GM13977 (cell line): Measurements from ENCODE around the gene FGGY.
"Not testable (repeated sequence)": the region's sequence is repeated elsewhere in the genome, so short reads cannot be mapped to it uniquely, and the experiment has no call there.

Source experiments
- DNase-seq: peaks from one replicate; pipeline ENCODE4 v3.0.0; 2012; ENCODE audit warnings: low spot score
- in situ Hi-C: fragments of 300-500 bp; cut with MboI; formaldehyde crosslinking; loops from one replicate; pipeline ENCODE4 v1.12.0; 2022; ENCODE audit warnings: low sequenced_read_pairs, low pct_unique_long_range_greater_than_20kb, mixed read lengths, inconsistent platforms; ENCODE audit not compliant: unreplicated experiment
- TF ChIP-seq, protein P1 (sequence below): IDR thresholded peaks from 2 replicates; pipeline ENCODE4 v1.5.1; 2012; ENCODE audit warnings: mild to moderate bottlenecking, control low read depth; ENCODE audit not compliant: insufficient read depth; ENCODE audit errors: extremely low read depth, missing control alignments

FGGY gene

DNA sequence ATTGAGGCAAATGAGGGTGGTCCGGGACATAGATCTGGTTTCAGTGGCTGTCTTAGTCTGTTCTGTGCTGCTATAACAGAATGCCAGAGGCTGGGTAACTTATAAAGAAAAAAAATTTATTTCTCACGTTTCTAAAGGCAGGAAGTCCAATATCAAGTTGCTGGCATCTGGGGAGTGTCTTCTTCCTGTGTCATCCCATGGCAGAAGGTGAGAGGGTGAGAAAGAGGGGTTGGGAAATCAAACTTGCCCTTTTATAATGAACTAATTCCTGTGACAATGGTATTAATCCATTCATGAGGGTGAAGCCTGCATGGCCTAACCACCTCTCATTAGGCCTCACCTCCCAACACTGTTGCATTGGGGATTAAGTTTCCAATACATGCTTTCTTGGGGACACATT is 3.7 kb upstream of the FGGY start:
- TF ChIP-seq, protein P1, sequence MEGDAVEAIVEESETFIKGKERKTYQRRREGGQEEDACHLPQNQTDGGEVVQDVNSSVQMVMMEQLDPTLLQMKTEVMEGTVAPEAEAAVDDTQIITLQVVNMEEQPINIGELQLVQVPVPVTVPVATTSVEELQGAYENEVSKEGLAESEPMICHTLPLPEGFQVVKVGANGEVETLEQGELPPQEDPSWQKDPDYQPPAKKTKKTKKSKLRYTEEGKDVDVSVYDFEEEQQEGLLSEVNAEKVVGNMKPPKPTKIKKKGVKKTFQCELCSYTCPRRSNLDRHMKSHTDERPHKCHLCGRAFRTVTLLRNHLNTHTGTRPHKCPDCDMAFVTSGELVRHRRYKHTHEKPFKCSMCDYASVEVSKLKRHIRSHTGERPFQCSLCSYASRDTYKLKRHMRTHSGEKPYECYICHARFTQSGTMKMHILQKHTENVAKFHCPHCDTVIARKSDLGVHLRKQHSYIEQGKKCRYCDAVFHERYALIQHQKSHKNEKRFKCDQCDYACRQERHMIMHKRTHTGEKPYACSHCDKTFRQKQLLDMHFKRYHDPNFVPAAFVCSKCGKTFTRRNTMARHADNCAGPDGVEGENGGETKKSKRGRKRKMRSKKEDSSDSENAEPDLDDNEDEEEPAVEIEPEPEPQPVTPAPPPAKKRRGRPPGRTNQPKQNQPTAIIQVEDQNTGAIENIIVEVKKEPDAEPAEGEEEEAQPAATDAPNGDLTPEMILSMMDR: no peak
- no peak for DNase-seq
- in situ Hi-C loops: loop anchor here (25.0 kb wide), 1 partner anchor 506 kb away; the partner anchor contains the start of gene JUN

DNA sequence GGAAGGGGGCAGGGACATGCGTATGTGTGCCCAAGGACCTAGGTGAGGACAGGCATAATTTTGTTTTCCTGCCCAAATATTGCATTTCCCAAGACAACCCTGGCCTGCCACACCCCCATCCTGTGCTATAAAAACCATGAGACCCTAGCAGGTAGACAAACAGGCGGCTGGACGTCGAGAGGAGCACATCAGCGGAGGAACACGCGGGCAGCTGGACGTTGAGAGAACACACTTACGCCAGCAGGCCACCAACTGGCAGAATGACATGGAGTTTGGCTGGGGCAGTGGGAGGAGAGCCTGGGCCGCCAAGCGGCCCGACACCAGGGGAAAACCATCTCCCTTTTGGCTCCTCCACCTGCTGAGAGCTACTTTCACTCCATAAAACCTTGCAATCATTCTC is 3.0 kb upstream of the FGGY start:
- no peak for DNase-seq
- TF ChIP-seq, protein P1: no peak
- in situ Hi-C loops: loop anchor here (25.0 kb wide), 1 partner anchor 507 kb away; the partner anchor contains the start of gene JUN

DNA sequence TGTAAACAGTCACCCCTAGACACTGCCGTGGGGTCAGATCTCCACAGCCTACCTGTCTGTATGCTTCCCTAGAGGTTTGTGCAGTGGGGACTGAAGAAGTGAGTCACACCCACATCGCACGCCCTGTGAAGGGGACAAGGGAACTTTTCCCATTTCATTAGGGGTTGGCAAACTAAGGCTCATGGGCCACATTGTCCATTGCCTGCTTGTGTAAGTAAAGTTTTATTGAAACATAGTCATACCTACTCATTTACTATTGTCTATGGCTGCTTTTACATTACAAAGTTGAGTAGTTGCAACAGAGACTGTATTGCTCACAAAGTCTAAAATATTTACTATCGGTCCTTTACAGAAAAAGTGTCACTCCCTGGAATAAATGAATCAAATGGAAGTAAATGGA is 2.5 kb upstream of the FGGY start:
- in situ Hi-C loops: loop anchor here (25.0 kb wide), 1 partner anchor 507 kb away; the partner anchor contains the start of gene JUN
- TF ChIP-seq, protein P1: no peak
- no peak for DNase-seq

GRCh38 chr1:59295618-59296017 is 1.3 kb upstream of the FGGY start:
- in situ Hi-C loops: loop anchor here (25.0 kb wide), 1 partner anchor 508 kb away; the partner anchor contains the start of gene JUN
- no peak for DNase-seq
- TF ChIP-seq, protein P1: no peak

DNA sequence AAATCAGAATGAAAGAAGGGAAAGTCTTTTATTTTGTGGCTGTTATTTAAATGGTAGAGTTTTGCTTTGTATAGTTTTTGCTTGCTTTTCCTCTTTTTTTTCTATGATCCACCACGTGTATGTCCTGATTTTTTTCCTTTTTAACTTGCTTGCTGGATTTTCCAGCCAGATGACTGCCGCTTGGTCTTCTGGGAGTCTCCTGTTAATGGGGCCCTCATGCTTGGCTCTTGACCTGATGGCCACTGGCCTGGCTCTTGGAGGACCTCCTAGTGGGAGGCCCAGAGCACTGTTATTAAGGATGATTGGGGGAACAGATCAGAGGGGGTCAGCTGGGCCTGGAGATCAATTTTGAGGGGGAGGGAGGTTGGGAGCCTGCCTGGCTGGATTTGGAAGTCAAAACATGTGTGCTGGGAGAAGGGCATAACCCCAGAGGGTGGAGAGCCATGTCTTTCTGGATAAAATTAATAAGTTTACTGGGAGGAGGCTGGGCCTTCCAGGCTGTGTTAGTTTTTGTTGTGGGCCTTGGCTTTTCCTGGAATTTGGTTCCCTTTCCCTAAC is 1.2 kb downstream of the FGGY start:
- DNase-seq: no peak
- TF ChIP-seq, protein P1: no peak
- in situ Hi-C loops: loop anchor here (25.0 kb wide), 1 partner anchor 511 kb away; the partner anchor contains the start of gene JUN

DNA sequence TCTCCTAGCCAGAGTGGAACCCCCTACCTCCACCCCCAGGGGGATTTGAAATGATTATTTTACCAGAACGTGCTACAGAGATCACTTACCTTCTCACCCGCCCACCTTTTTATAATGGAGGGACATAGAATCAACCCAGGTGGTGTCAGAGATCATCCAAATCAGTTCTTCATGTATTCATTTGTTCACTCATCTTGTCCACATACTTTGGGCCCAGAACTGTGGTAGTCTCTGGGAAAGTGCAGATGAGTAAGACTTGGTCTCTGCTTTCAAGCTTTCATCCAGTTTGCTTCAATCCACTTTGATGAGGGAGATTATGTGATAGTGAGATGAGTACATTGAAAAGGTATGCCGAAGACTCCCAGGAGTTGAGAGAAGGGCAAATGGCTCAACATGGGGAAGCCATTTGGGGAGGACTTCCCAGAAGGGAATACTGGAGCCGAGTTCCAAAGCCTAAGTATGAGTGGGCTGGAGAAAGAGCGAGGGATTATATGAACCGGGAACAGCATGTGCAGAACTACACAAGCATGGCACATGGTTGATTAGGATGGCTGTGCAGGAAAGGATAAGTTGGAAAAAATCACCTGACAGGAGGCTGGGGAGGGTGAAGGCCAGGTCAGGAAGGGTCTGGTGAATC is 1.9 kb downstream of the FGGY start:
- TF ChIP-seq, protein P1: no peak
- DNase-seq: no peak
- in situ Hi-C loops: loop anchor here (25.0 kb wide), 1 partner anchor 512 kb away; the partner anchor contains the start of gene JUN

GRCh38 chr1:59299670-59300069 is 2.8 kb downstream of the FGGY start:
- in situ Hi-C loops: loop anchor here (25.0 kb wide), 1 partner anchor 512 kb away; the partner anchor contains the start of gene JUN
- not testable (repeated sequence) for DNase-seq
